B cell (primary cell): Measurements from ENCODE around the gene TLNRD1. TPM values are rescaled to one million over a fixed set of nuclear protein-coding genes. Genes with fewer than 3 reads are reported as not detected.

Experiments
- ATAC-seq: fragments of 200-7000 bp; cut with Tn5 transposase; one replicate; pipeline ENCODE4 v1.10.0; 2021; ENCODE audit warnings: low read depth, mild to moderate bottlenecking, moderate number of reproducible peaks, moderate library complexity
- CTCF ChIA-PET: fragments of 350-600 bp; sonication (Branson Sonifier 250); formaldehyde crosslinking; loops from one replicate; lab custom pipeline; 2021; ENCODE audit warnings: antibody characterized with exemption, inconsistent platforms; lab: Charles Lee
- POLR2A ChIA-PET: fragments of 350-600 bp; sonication (Branson Sonifier 250); formaldehyde crosslinking; loops from one replicate; lab custom pipeline; 2021; ENCODE audit warnings: antibody characterized with exemption; lab: Charles Lee
- DNase-seq: peaks from one replicate; pipeline ENCODE4 v3.0.0; 2013
- H2AFZ ChIP-seq: 2 replicates; pipeline ENCODE4 v1.6.1; 2012; ENCODE audit warnings: mild to moderate bottlenecking, low read depth, low read length; ENCODE audit not compliant: insufficient read depth, poor library complexity, severe bottlenecking
- H3K27ac ChIP-seq, 2 donors: 1 replicate in 1 of 2; 2 replicates in 1 of 2; pipeline ENCODE4 v1.5.1; 2012 to 2013; ENCODE audit warnings: low read length in 2 of 2, mild to moderate bottlenecking in 2 of 2, moderate library complexity in 1 of 2
- H3K27me3 ChIP-seq, 4 experiments: fragments of 200-600 bp in 1 of 4; sonication (generic) in 1 of 4; replicated peaks in 1 of 4; 1 replicate in 2 of 4; 2 replicates in 2 of 4; pipeline versions ENCODE4 v1.6.1 to v1.7.0; 2013 to 2016; ENCODE audit warnings: low read length in 3 of 4, mild to moderate bottlenecking in 2 of 4, mixed read lengths in 1 of 4, moderate library complexity in 1 of 4; ENCODE audit not compliant: insufficient read depth in 4 of 4, control insufficient read depth in 3 of 4; ENCODE audit errors: control extremely low read depth in 1 of 4
- H3K36me3 ChIP-seq, 2 experiments: replicated peaks in 1 of 2; 1 replicate in 1 of 2; 2 replicates in 1 of 2; pipeline versions ENCODE4 v1.6.1 to v1.7.1; 2013; ENCODE audit warnings: low read length in 1 of 2; ENCODE audit not compliant: insufficient read depth in 2 of 2, control insufficient read depth in 1 of 2; ENCODE audit errors: control extremely low read depth in 1 of 2, extremely low read depth in 1 of 2
- H3K4me1 ChIP-seq, 2 donors: fragments of 200-600 bp in 1 of 2; sonication (generic) in 1 of 2; 1 replicate in 1 of 2; 2 replicates in 1 of 2; pipeline versions ENCODE4 v1.5.1 to v1.6.1; 2013 to 2017; ENCODE audit warnings: low read length in 2 of 2; ENCODE audit not compliant: control insufficient read depth in 2 of 2, insufficient read depth in 2 of 2
- H3K4me2 ChIP-seq: replicated peaks from 2 replicates; pipeline ENCODE3; 2012; ENCODE audit warnings: mild to moderate bottlenecking, low read depth, low read length; ENCODE audit not compliant: poor library complexity, severe bottlenecking
- H3K4me3 ChIP-seq, 5 experiments: fragments of 200-600 bp in 1 of 5; sonication (generic) in 1 of 5; 1 replicate in 3 of 5; 2 replicates in 2 of 5; pipeline versions ENCODE4 v1.5.1 to v1.7.0; 2011 to 2016; ENCODE audit warnings: low read length in 4 of 5, mild to moderate bottlenecking in 4 of 5, low read depth in 2 of 5, control low read depth in 1 of 5, moderate library complexity in 1 of 5; ENCODE audit not compliant: insufficient read depth in 1 of 5; ENCODE audit errors: control extremely low read depth in 1 of 5, extremely low read depth in 1 of 5
- H3K79me2 ChIP-seq: fragments of 200-600 bp; sonication (generic); one replicate; pipeline ENCODE4 v1.6.0; 2016; ENCODE audit warnings: low read length; ENCODE audit not compliant: control insufficient read depth, insufficient read depth
- H3K9ac ChIP-seq: fragments of 200-600 bp; sonication (generic); 2 replicates; pipeline ENCODE4 v1.6.1; 2017; ENCODE audit warnings: mild to moderate bottlenecking, low read length, moderate library complexity
- H3K9me3 ChIP-seq, 3 donors: one replicate each; pipeline versions ENCODE4 v1.6.1 to v1.7.1; 2013; ENCODE audit warnings: low read length in 2 of 3; ENCODE audit not compliant: control insufficient read depth in 2 of 3, insufficient read depth in 1 of 3; ENCODE audit errors: control extremely low read depth in 1 of 3
- H4K20me1 ChIP-seq: 2 replicates; pipeline ENCODE4 v1.6.0; 2012; ENCODE audit warnings: mild to moderate bottlenecking, low read length; ENCODE audit not compliant: insufficient read depth, control insufficient read depth, poor library complexity, severe bottlenecking
- H3K27ac Mint-ChIP-seq: one replicate; pipeline ENCODE4 v1.8.0; 2021; ENCODE audit warnings: mixed read lengths
- H3K27me3 Mint-ChIP-seq: one replicate; pipeline ENCODE4 v1.8.0; 2021; ENCODE audit warnings: mixed read lengths
- H3K4me1 Mint-ChIP-seq: one replicate; pipeline ENCODE4 v1.8.0; 2021; ENCODE audit warnings: mixed read lengths
- H3K4me3 Mint-ChIP-seq: one replicate; pipeline ENCODE4 v1.8.0; 2021; ENCODE audit warnings: mixed read lengths
- H3K9me3 Mint-ChIP-seq: one replicate; pipeline ENCODE4 v1.8.0; 2022; ENCODE audit warnings: mixed read lengths; ENCODE audit not compliant: insufficient read depth
- CTCF ChIP-seq: fragments of 200-600 bp; IDR thresholded peaks from one replicate; pipeline ENCODE4 v1.8.0; 2022; ENCODE audit warnings: antibody characterized with exemption, mild to moderate bottlenecking
- EZH2 ChIP-seq: IDR thresholded peaks from 2 replicates; pipeline ENCODE4 v1.6.1; 2012; ENCODE audit warnings: borderline replicate concordance, low read depth, mild to moderate bottlenecking, moderate library complexity, low read length; ENCODE audit not compliant: insufficient read depth, poor library complexity, severe bottlenecking
- WGBS: methylation state at CpG from one replicate; pipeline ENCODE4 v1.1.5; 2013; ENCODE audit warnings: missing lambda C conversion rate; ENCODE audit not compliant: insufficient coverage; 5-methylcytosine and 5-hydroxymethylcytosine counted together
- intact Hi-C: fragments of 100-400 bp; cut with micrococcal nuclease; formaldehyde crosslinking; loops from one replicate; pipeline ENCODE4 v1.10.0; 2022
- polyA plus RNA-seq: library from polyadenylated mRNA; depleted of rRNA; stranded (reverse); fragments of >200 nt; gene quantifications from 2 replicates; pipeline ENCODE4 v1.2.3, GENCODE V29; 2012
- total RNA-seq, 2 donors: library from RNA; stranded (reverse); fragments of 120-200 nt in 1 of 2; gene quantifications; 1 replicate in 1 of 2; 2 replicates in 1 of 2; pipeline versions ENCODE4 v1.2.3 to v1.2.4, GENCODE V29; 2013 to 2022

The TLNRD1 gene
- total and polyA plus RNA-seq, 2 donors (not counting 1 experiment from before 2014, with no cell fraction given): 11.4 to 26.7 TPM

GRCh38 chr15:81046290-81046689, 45.6 kb downstream of the TLNRD1 start:
- WGBS: 80% methylated on average over 2 of the region's 2 CpGs
- DNase-seq (no peak), ATAC-seq (no peak)
- Histone ChIP-seq H3K4me1 (no peaks in the 10 kb centered on the region), H3K4me3 (no peak overlapping the region), H3K4me2 (no peak overlapping the region), H3K9me3 (peaks cover 0 to 13% (median 7%) of the 10 kb centered on the region in 3 donors), H3K27ac (no peak overlapping the region), H3K9ac (no peak overlapping the region), H4K20me1 (no peaks in the 10 kb centered on the region), H3K27me3 (no peaks in the 10 kb centered on the region), H3K36me3 (no peaks in the 10 kb centered on the region), H3K79me2 (no peaks in the 10 kb centered on the region), H2AFZ (no peak overlapping the region)
- Mint-ChIP-seq H3K9me3 (peaks cover 3% of the 10 kb centered on the region), H3K4me3 (no peak overlapping the region), H3K27me3 (no peaks in the 10 kb centered on the region), H3K27ac (no peak overlapping the region), H3K4me1 (no peaks in the 10 kb centered on the region)
- ChIA-PET CTCF (no interaction called here), POLR2A (no interaction called here)
- TF ChIP-seq EZH2: no peak
- intact Hi-C loops: no loop called here

GRCh38 chr15:81047928-81048327, 47.2 kb downstream of the TLNRD1 start:
- Histone ChIP-seq H3K4me1 (no peaks in the 10 kb centered on the region), H3K27ac (no peak overlapping the region), H3K79me2 (no peaks in the 10 kb centered on the region), H3K4me3 (no peak overlapping the region), H3K9ac (no peak overlapping the region), H3K9me3 (peaks cover 0 to 13% (median 7%) of the 10 kb centered on the region in 3 donors), H3K27me3 (no peaks in the 10 kb centered on the region), H3K4me2 (no peak overlapping the region), H4K20me1 (no peaks in the 10 kb centered on the region), H2AFZ (no peak overlapping the region), H3K36me3 (no peaks in the 10 kb centered on the region)
- DNase-seq: no peak
- peaks cover 11% of the 10 kb centered on the region for H3K4me1 Mint-ChIP-seq
- peaks cover 3% of the 10 kb centered on the region for H3K9me3 Mint-ChIP-seq
- CTCF ChIA-PET: no interaction called here
- no peak overlapping the region for H3K27ac Mint-ChIP-seq
- no peak overlapping the region for H3K4me3 Mint-ChIP-seq
- H3K27me3 Mint-ChIP-seq: no peaks in the 10 kb centered on the region
- POLR2A ChIA-PET: no interaction called here
- ATAC-seq: no peak
- TF ChIP-seq EZH2: no peak
- TF ChIP-seq CTCF: no peak
- 100% methylated on average over 2 of the region's 3 CpGs for WGBS
- intact Hi-C loops: no loop called here
